Measurements from ENCODE around the gene NIN. TPM values are rescaled to one million over a fixed set of nuclear protein-coding genes. Genes with fewer than 3 reads are reported as not detected.

The NIN gene
- total RNA-seq, 1 donor, result 34.2 TPM

DNA sequence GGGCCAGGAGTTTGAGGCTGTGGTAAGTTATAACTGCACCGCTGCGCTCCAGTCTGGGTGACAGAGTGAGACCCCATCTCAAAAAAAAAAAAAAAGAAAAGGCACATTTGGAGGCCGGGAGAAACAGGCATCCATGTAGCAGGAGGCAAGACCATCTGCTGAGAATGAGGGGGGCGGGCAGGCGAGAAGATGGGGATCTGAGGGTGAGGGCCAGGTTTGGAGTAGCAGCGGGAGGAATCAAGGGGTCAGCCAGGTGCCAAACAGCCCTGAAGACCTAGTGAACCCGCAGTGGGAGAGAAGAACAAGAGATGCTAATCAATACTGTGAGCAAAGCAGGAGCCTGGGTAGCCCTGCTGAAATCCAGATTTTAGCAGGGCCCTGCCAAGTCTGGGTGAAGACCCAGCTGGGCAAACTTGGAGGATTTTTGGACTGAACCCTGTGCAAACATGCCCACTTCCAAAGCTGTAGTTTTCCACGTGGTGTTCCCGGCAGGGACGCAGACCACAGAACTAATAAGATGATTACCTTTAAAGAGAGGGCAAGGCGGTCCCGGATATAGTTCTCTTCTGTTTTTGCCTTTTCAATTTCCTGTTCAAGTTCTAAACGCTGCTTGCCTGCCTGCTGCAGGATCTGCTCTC, 61.0 kb downstream of the NIN start:
- no peak for DNase-seq (ENCODE audit: low read depth in 2 of 3, low spot score in 2 of 3)

GRCh38 chr14:50768680-50769079, 62.3 kb downstream of the NIN start:
- DNase-seq (ENCODE audit: low read depth in 2 of 3, low spot score in 2 of 3), result no peak

GRCh38 chr14:50766338-50766886, 64.5 kb downstream of the NIN start:
- DNase-seq (ENCODE audit: low read depth in 2 of 3, low spot score in 2 of 3), result no peak

DNA sequence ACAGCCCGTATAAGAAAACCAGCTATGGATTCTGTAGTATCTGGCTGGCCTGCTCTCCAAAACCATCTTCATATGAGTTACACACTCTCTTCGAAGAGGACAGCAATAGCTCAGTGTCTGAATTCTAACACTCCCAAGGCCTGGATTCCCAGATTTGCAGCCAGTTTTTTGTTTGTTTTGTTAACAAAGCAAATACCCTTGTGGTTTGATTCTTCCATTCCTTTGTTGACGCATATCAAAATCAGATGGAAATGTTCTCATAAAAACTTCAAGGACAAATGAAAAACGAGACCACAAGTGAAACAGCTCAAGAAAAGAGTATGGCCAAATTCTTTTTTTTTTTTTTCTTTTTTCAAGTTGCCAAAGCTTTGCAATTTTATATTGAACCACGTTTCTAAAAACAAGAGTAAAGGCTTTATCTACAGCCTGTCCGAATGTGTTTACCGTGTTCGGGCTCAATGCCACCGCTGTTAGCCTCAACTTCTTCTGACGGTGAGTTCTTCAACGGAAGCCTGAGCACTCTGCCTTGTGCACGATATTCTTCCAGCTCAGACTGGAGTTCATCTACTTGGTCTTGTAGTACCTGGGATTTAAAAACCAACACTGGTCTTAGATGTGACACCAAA, 67.5 kb downstream of the NIN start:
- DNase-seq (ENCODE audit: low read depth in 2 of 3, low spot score in 2 of 3), result no peak

DNA sequence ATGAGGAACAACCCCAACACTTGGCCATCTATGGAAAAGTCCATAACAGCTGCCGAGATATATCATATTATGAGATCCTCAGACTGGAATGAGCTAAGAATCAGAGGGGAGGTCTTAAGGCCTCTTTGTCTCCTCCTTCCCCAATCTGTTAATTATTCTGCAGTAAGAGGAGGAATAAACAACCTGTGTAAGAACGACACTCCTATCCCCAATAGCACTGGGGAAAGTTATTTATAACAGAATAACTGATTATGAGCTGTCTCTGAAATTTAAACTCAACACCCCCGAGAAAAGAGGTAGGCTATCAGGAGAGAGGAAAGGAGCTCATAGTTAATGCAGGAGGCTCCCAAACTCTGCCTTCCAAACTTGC, 68.0 kb downstream of the NIN start:
- no peak for DNase-seq (ENCODE audit: low read depth in 2 of 3, low spot score in 2 of 3)

DNA sequence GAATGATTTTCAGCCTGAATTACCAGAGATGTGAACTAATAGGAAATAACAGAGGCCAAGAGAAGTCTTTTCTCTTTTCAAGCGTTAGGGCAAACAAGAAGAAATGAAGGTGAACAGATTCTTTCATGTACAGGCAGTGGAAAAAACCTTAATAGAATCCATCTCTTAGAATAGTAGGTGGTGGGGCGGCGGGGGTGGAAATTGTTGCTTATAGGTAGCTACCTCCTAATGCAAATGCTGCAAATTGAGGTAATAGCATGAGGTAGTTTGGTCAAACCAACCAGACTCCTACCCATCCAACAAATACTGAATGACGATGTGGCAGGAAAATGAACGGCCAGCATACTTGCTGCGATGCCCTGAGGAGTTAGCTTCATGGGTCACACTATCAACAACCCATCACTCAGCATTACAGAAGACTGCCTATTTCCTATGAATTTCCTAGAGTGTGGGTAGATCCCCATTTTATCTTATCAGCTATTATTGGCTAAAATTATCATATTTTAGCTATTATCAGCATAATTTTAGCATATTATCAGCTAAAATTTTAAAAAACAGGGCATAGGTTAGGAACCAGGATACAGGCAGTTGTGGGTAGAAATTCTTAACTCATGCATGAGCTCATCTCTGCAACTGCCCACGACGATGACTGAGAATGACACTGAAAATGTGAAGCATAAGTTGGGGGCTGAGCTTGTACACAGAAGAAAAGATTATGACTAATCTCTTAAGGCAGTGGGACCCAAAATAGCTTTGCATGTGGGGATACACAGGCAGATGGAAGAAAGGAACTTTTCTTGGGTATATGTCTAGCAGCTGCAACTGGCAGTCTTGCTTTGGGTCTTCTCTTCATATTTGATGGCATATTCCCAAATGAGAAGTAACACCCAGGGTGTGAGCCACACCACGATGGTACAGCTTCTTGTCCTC, 68.7 kb downstream of the NIN start:
- no peak for DNase-seq (ENCODE audit: low read depth in 2 of 3, low spot score in 2 of 3)

GRCh38 chr14:50759800-50760543, 71.0 kb downstream of the NIN start:
- no peak for DNase-seq (ENCODE audit: low read depth in 2 of 3, low spot score in 2 of 3)

GRCh38 chr14:50758945-50759344, 72.0 kb downstream of the NIN start:
- DNase-seq (ENCODE audit: low read depth in 2 of 3, low spot score in 2 of 3), result no peak

- DNase-seq (ENCODE audit: low read depth in 2 of 3, low spot score in 2 of 3), result no peak
Measured at GRCh38 chr14:50758305-50758704, 72.7 kb downstream of the NIN start.

GRCh38 chr14:50757702-50758101, 73.3 kb downstream of the NIN start:
- no peak for DNase-seq (ENCODE audit: low read depth in 2 of 3, low spot score in 2 of 3)

- DNase-seq (ENCODE audit: low read depth in 2 of 3, low spot score in 2 of 3), result peak in 1 of 3 donors; percentile 19
Measured at GRCh38 chr14:50756300-50756699, 74.7 kb downstream of the NIN start.

- no peak for DNase-seq (ENCODE audit: low read depth in 2 of 3, low spot score in 2 of 3)
Measured at GRCh38 chr14:50750323-50750722, 80.6 kb downstream of the NIN start.

- no peak for DNase-seq (ENCODE audit: low read depth in 2 of 3, low spot score in 2 of 3)
Measured at GRCh38 chr14:50745401-50746058, 85.4 kb downstream of the NIN start.

- no peak for DNase-seq (ENCODE audit: low read depth in 2 of 3, low spot score in 2 of 3)
Measured at GRCh38 chr14:50744231-50744630, 86.7 kb downstream of the NIN start.

- peak in 2 of 3 donors; percentile 16 to 37 for DNase-seq (ENCODE audit: low read depth in 2 of 3, low spot score in 2 of 3)
Measured at GRCh38 chr14:50741567-50741966, 89.4 kb downstream of the NIN start.

- no peak for DNase-seq (ENCODE audit: low read depth in 2 of 3, low spot score in 2 of 3)
Measured at GRCh38 chr14:50740856-50741255, 90.1 kb downstream of the NIN start.

DNA sequence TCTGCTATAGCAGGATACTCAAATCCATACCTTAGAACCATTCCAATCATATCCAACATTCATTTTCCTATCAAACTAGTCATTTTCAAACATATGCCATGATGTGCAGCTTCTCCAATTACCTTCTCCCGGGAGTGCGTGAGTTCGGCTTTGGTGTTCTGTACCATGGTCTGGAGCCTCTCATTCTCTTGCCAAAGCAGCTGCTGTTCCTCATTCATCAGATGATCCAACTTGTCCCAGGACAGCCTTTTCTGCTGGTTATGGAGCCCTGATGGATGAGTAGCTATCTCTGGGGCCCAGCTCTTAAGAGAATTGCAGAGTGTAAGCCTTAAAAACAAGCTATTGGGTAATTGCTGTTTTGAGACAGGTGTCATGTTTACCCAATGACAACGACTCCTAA, 91.8 kb downstream of the NIN start:
- no peak for DNase-seq (ENCODE audit: low read depth in 2 of 3, low spot score in 2 of 3)

- DNase-seq (ENCODE audit: low read depth in 2 of 3, low spot score in 2 of 3), result no peak
Measured at GRCh38 chr14:50736932-50737419, 94.0 kb downstream of the NIN start.

DNA sequence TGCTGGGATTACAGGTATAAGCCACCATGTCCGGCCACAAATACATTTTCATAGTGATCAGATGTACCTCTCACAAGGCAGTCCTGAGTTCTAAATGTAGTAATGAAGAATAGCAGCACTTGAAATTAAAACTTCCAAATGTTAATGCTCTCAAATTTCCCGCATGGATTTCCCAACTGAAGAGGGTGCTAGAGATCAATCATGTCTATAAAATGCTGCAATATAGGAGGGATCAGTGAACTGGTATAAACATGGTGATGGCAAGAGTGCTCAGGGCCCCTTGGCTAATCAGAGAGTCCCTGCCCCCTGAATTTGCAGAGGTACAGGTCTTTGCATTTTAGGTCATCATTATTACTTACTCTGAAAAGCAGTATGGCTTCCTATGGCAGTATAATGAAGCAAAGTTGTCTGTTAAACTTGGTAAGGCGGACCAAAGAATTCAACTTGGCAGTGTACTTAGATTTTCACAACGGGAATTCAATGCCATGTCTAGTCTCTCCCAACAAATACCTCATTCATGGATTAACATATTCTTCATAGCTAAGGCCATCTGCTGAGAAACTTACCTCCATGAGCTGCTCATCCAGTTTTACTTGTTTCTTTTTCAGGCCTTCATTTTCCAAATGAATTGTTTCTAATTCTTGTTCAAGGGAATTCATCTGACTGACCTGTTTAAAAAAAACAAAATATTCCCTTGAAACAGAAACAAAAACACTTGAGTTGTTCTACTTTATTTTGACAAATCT, 95.8 kb downstream of the NIN start:
- DNase-seq (ENCODE audit: low read depth in 2 of 3, low spot score in 2 of 3), result no peak

Data from hematopoietic multipotent progenitor cell (in vitro differentiated cells).